ENCODE results near the gene OR6V1. TPM values are rescaled to one million over a fixed set of nuclear protein-coding genes. Genes with fewer than 3 reads are reported as not detected.

Gene OR6V1
- total RNA-seq, 3 donors from 2014 or later: not detected

DNA sequence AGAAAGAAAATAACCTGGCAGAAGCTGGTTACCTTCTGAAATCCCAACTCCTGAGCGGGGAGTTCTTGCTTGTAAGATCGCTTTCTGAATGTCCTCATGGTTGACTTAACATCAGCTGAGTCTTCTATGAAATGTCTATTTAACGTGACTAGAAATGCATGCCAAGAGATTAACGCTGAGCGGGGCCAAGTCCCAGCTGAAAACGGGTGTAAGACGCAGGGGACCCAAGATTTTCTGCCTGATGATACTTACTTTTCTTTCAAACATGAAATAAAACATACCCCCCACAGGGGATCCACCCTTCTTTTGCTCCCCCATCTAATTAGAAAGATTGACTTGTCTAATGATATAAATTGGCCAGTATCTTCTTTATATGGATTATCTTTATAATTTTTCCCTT, 40.1 kb upstream of the OR6V1 start:
- no peaks in the 10 kb centered on the region for H3K9me3 ChIP-seq
- no peak for DNase-seq (ENCODE audit: low spot score in 2 of 2)
- H3K4me3 ChIP-seq: no peak overlapping the region
- H3K36me3 ChIP-seq: no peaks in the 10 kb centered on the region
- no peaks in the 10 kb centered on the region for H3K27me3 ChIP-seq
- intact Hi-C loops (cut with DNase I; ENCODE audit: low total_unique reads): no loop called here
- TF ChIP-seq, protein P1, sequence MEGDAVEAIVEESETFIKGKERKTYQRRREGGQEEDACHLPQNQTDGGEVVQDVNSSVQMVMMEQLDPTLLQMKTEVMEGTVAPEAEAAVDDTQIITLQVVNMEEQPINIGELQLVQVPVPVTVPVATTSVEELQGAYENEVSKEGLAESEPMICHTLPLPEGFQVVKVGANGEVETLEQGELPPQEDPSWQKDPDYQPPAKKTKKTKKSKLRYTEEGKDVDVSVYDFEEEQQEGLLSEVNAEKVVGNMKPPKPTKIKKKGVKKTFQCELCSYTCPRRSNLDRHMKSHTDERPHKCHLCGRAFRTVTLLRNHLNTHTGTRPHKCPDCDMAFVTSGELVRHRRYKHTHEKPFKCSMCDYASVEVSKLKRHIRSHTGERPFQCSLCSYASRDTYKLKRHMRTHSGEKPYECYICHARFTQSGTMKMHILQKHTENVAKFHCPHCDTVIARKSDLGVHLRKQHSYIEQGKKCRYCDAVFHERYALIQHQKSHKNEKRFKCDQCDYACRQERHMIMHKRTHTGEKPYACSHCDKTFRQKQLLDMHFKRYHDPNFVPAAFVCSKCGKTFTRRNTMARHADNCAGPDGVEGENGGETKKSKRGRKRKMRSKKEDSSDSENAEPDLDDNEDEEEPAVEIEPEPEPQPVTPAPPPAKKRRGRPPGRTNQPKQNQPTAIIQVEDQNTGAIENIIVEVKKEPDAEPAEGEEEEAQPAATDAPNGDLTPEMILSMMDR (IDR thresholded peaks at IDR 0.05): no peak
- TF ChIP-seq POLR2AphosphoS5 (IDR thresholded peaks at IDR 0.05) (no peak), POLR2A (IDR thresholded peaks at IDR 0.05) (no peak)
- no peak overlapping the region for H3K27ac ChIP-seq
- no peaks in the 10 kb centered on the region for H3K4me1 ChIP-seq

DNA sequence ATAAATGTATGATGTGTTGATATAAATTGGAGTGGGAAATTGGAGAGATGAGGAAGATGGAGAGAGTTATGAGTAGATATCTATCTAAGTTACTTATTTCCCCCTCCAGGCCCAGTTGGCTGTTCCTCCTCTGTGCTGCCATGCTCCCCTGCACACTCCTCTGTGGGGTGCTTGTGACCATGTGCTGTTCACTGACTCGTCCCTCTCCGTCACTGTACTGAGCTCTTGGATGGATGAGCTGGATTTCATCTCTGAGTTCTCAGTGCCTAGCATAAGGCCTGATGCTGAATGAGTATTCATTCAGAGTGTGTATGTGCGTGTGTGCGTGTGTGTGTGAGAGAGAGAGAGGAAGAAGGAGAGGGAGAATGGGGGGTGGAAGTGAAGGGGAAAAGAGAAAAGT, 39.7 kb upstream of the OR6V1 start:
- no peaks in the 10 kb centered on the region for H3K36me3 ChIP-seq
- intact Hi-C loops (cut with DNase I; ENCODE audit: low total_unique reads): no loop called here
- no peaks in the 10 kb centered on the region for H3K27me3 ChIP-seq
- TF ChIP-seq POLR2A (IDR thresholded peaks at IDR 0.05) (no peak), POLR2AphosphoS5 (IDR thresholded peaks at IDR 0.05) (no peak)
- TF ChIP-seq, protein P1 (IDR thresholded peaks at IDR 0.05): no peak
- DNase-seq (ENCODE audit: low spot score in 2 of 2): no peak
- no peaks in the 10 kb centered on the region for H3K4me1 ChIP-seq
- no peak overlapping the region for H3K4me3 ChIP-seq
- H3K9me3 ChIP-seq: no peaks in the 10 kb centered on the region
- H3K27ac ChIP-seq: peak overlapping the region in 1 of 2 donors; percentile 26

DNA sequence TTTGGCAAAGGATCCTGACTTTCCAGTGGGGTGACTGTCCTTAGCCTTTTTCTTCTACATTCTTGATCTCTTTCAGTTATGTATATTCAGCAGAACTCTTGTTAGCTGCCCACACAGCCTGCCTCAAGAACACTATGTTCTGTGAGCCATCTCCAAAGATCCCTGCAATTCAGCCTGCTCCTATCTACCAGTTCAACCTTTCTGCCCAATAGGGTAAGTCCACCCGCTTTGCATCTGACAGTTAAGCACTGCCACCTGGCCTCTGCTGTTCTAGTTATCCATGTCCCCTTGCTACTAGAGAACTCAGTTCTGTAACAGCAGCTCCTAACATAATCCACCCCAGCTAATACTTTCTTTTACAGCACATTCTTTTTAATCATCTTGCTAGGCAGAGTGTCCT, 38.7 kb upstream of the OR6V1 start:
- no peak overlapping the region for H3K4me3 ChIP-seq
- intact Hi-C loops (cut with DNase I; ENCODE audit: low total_unique reads): no loop called here
- H3K27ac ChIP-seq: peak overlapping the region; percentile 26 to 60
- no peaks in the 10 kb centered on the region for H3K36me3 ChIP-seq
- peak in 1 of 2 donors; percentile 29 for DNase-seq (ENCODE audit: low spot score in 2 of 2)
- TF ChIP-seq POLR2A (IDR thresholded peaks at IDR 0.05): no peak
- no peak for TF ChIP-seq POLR2AphosphoS5 (IDR thresholded peaks at IDR 0.05)
- TF ChIP-seq, protein P1 (IDR thresholded peaks at IDR 0.05): no peak
- no peaks in the 10 kb centered on the region for H3K27me3 ChIP-seq
- no peaks in the 10 kb centered on the region for H3K9me3 ChIP-seq
- no peaks in the 10 kb centered on the region for H3K4me1 ChIP-seq

DNA sequence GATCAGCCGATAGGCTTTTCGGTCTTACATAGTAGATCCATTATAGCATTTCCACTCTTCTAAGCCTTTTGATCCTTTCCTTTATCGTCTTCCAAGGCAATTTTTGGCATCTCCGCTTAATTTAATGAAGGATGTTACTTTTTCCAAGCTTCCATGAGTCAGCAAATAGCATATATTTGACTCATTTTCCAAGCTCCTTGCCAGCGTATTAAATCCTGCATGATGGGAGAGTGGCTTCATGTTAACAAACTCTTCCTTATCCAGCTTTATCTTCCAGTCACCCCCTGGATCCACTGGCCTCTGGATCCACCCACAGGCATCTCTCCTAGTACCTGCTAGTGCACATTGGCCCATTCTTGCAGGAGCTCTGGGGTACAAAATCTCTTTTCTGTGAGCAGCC, 38.2 kb upstream of the OR6V1 start:
- Histone ChIP-seq H3K27me3 (no peaks in the 10 kb centered on the region), H3K27ac (peak overlapping the region; percentile 26 to 60), H3K4me1 (no peaks in the 10 kb centered on the region), H3K4me3 (no peak overlapping the region), H3K36me3 (no peaks in the 10 kb centered on the region), H3K9me3 (no peaks in the 10 kb centered on the region)
- TF ChIP-seq POLR2A (IDR thresholded peaks at IDR 0.05) (no peak), POLR2AphosphoS5 (IDR thresholded peaks at IDR 0.05) (no peak)
- TF ChIP-seq, protein P1 (IDR thresholded peaks at IDR 0.05): no peak
- no peak for DNase-seq (ENCODE audit: low spot score in 2 of 2)
- intact Hi-C loops (cut with DNase I; ENCODE audit: low total_unique reads): no loop called here

DNA sequence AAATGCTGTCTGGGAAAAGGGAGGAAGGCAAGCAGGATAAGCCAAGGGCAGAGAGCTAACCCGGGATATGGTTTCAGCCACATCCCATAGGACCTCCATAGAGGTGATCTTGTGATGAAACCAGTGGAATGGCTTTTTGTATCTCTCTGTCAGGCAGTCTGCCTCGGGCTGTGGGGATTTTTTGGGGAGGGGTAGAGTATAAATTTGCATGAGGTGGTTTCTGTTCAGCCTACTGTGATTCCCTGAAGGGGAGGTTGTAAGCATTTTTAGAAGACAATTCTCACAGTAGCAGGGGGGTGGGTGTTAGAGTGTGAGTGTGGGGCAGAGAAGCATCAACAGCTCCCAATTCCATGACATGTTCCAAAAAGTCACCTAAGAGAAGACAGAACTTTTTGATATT, 37.1 kb upstream of the OR6V1 start:
- H3K27ac ChIP-seq: peak overlapping the region in 1 of 2 donors; percentile 44
- no peaks in the 10 kb centered on the region for H3K4me1 ChIP-seq
- DNase-seq (ENCODE audit: low spot score in 2 of 2): no peak
- no peaks in the 10 kb centered on the region for H3K9me3 ChIP-seq
- no peaks in the 10 kb centered on the region for H3K36me3 ChIP-seq
- TF ChIP-seq POLR2A (IDR thresholded peaks at IDR 0.05): no peak
- TF ChIP-seq, protein P1 (IDR thresholded peaks at IDR 0.05): no peak
- TF ChIP-seq POLR2AphosphoS5 (IDR thresholded peaks at IDR 0.05): no peak
- intact Hi-C loops (cut with DNase I; ENCODE audit: low total_unique reads): no loop called here
- no peaks in the 10 kb centered on the region for H3K27me3 ChIP-seq
- no peak overlapping the region for H3K4me3 ChIP-seq
